B cell (primary cell): ENCODE results near the gene UBE2E3. TPM values are rescaled to one million over a fixed set of nuclear protein-coding genes. Genes with fewer than 3 reads are reported as not detected.

Source experiments
- ATAC-seq: fragments of 200-7000 bp; cut with Tn5 transposase; one replicate; pipeline ENCODE4 v1.10.0; 2021; ENCODE audit warnings: low read depth, mild to moderate bottlenecking, moderate number of reproducible peaks, moderate library complexity
- CTCF ChIA-PET: fragments of 350-600 bp; sonication (Branson Sonifier 250); formaldehyde crosslinking; loops from one replicate; lab custom pipeline; 2021; ENCODE audit warnings: antibody characterized with exemption, inconsistent platforms; lab: Charles Lee
- POLR2A ChIA-PET: fragments of 350-600 bp; sonication (Branson Sonifier 250); formaldehyde crosslinking; loops from one replicate; lab custom pipeline; 2021; ENCODE audit warnings: antibody characterized with exemption; lab: Charles Lee
- DNase-seq: peaks from one replicate; pipeline ENCODE4 v3.0.0; 2013
- H2AFZ ChIP-seq: 2 replicates; pipeline ENCODE4 v1.6.1; 2012; ENCODE audit warnings: mild to moderate bottlenecking, low read depth, low read length; ENCODE audit not compliant: insufficient read depth, poor library complexity, severe bottlenecking
- H3K27ac ChIP-seq, 2 donors: 1 replicate in 1 of 2; 2 replicates in 1 of 2; pipeline ENCODE4 v1.5.1; 2012 to 2013; ENCODE audit warnings: low read length in 2 of 2, mild to moderate bottlenecking in 2 of 2, moderate library complexity in 1 of 2
- H3K27me3 ChIP-seq, 4 experiments: fragments of 200-600 bp in 1 of 4; sonication (generic) in 1 of 4; replicated peaks in 1 of 4; 1 replicate in 2 of 4; 2 replicates in 2 of 4; pipeline versions ENCODE4 v1.6.1 to v1.7.0; 2013 to 2016; ENCODE audit warnings: low read length in 3 of 4, mild to moderate bottlenecking in 2 of 4, mixed read lengths in 1 of 4, moderate library complexity in 1 of 4; ENCODE audit not compliant: insufficient read depth in 4 of 4, control insufficient read depth in 3 of 4; ENCODE audit errors: control extremely low read depth in 1 of 4
- H3K36me3 ChIP-seq, 2 experiments: replicated peaks in 1 of 2; 1 replicate in 1 of 2; 2 replicates in 1 of 2; pipeline versions ENCODE4 v1.6.1 to v1.7.1; 2013; ENCODE audit warnings: low read length in 1 of 2; ENCODE audit not compliant: insufficient read depth in 2 of 2, control insufficient read depth in 1 of 2; ENCODE audit errors: control extremely low read depth in 1 of 2, extremely low read depth in 1 of 2
- H3K4me1 ChIP-seq, 2 donors: fragments of 200-600 bp in 1 of 2; sonication (generic) in 1 of 2; 1 replicate in 1 of 2; 2 replicates in 1 of 2; pipeline versions ENCODE4 v1.5.1 to v1.6.1; 2013 to 2017; ENCODE audit warnings: low read length in 2 of 2; ENCODE audit not compliant: control insufficient read depth in 2 of 2, insufficient read depth in 2 of 2
- H3K4me2 ChIP-seq: replicated peaks from 2 replicates; pipeline ENCODE3; 2012; ENCODE audit warnings: mild to moderate bottlenecking, low read depth, low read length; ENCODE audit not compliant: poor library complexity, severe bottlenecking
- H3K4me3 ChIP-seq, 5 experiments: fragments of 200-600 bp in 1 of 5; sonication (generic) in 1 of 5; 1 replicate in 3 of 5; 2 replicates in 2 of 5; pipeline versions ENCODE4 v1.5.1 to v1.7.0; 2011 to 2016; ENCODE audit warnings: low read length in 4 of 5, mild to moderate bottlenecking in 4 of 5, low read depth in 2 of 5, control low read depth in 1 of 5, moderate library complexity in 1 of 5; ENCODE audit not compliant: insufficient read depth in 1 of 5; ENCODE audit errors: control extremely low read depth in 1 of 5, extremely low read depth in 1 of 5
- H3K79me2 ChIP-seq: fragments of 200-600 bp; sonication (generic); one replicate; pipeline ENCODE4 v1.6.0; 2016; ENCODE audit warnings: low read length; ENCODE audit not compliant: control insufficient read depth, insufficient read depth
- H3K9ac ChIP-seq: fragments of 200-600 bp; sonication (generic); 2 replicates; pipeline ENCODE4 v1.6.1; 2017; ENCODE audit warnings: mild to moderate bottlenecking, low read length, moderate library complexity
- H3K9me3 ChIP-seq, 3 donors: one replicate each; pipeline versions ENCODE4 v1.6.1 to v1.7.1; 2013; ENCODE audit warnings: low read length in 2 of 3; ENCODE audit not compliant: control insufficient read depth in 2 of 3, insufficient read depth in 1 of 3; ENCODE audit errors: control extremely low read depth in 1 of 3
- H4K20me1 ChIP-seq: 2 replicates; pipeline ENCODE4 v1.6.0; 2012; ENCODE audit warnings: mild to moderate bottlenecking, low read length; ENCODE audit not compliant: insufficient read depth, control insufficient read depth, poor library complexity, severe bottlenecking
- H3K27ac Mint-ChIP-seq: one replicate; pipeline ENCODE4 v1.8.0; 2021; ENCODE audit warnings: mixed read lengths
- H3K27me3 Mint-ChIP-seq: one replicate; pipeline ENCODE4 v1.8.0; 2021; ENCODE audit warnings: mixed read lengths
- H3K4me1 Mint-ChIP-seq: one replicate; pipeline ENCODE4 v1.8.0; 2021; ENCODE audit warnings: mixed read lengths
- H3K4me3 Mint-ChIP-seq: one replicate; pipeline ENCODE4 v1.8.0; 2021; ENCODE audit warnings: mixed read lengths
- H3K9me3 Mint-ChIP-seq: one replicate; pipeline ENCODE4 v1.8.0; 2022; ENCODE audit warnings: mixed read lengths; ENCODE audit not compliant: insufficient read depth
- CTCF ChIP-seq: fragments of 200-600 bp; IDR thresholded peaks from one replicate; pipeline ENCODE4 v1.8.0; 2022; ENCODE audit warnings: antibody characterized with exemption, mild to moderate bottlenecking
- EZH2 ChIP-seq: IDR thresholded peaks from 2 replicates; pipeline ENCODE4 v1.6.1; 2012; ENCODE audit warnings: borderline replicate concordance, low read depth, mild to moderate bottlenecking, moderate library complexity, low read length; ENCODE audit not compliant: insufficient read depth, poor library complexity, severe bottlenecking
- WGBS: methylation state at CpG from one replicate; pipeline ENCODE4 v1.1.5; 2013; ENCODE audit warnings: missing lambda C conversion rate; ENCODE audit not compliant: insufficient coverage; 5-methylcytosine and 5-hydroxymethylcytosine counted together
- intact Hi-C: fragments of 100-400 bp; cut with micrococcal nuclease; formaldehyde crosslinking; loops from one replicate; pipeline ENCODE4 v1.10.0; 2022
- polyA plus RNA-seq: library from polyadenylated mRNA; depleted of rRNA; stranded (reverse); fragments of >200 nt; gene quantifications from 2 replicates; pipeline ENCODE4 v1.2.3, GENCODE V29; 2012
- total RNA-seq, 2 donors: library from RNA; stranded (reverse); fragments of 120-200 nt in 1 of 2; gene quantifications; 1 replicate in 1 of 2; 2 replicates in 1 of 2; pipeline versions ENCODE4 v1.2.3 to v1.2.4, GENCODE V29; 2013 to 2022

Gene UBE2E3
- total and polyA plus RNA-seq, 2 donors (not counting 1 experiment from before 2014, with no cell fraction given), result 26.7 to 31.6 TPM

- peak overlapping the region; percentile 84 for H2AFZ ChIP-seq
- no peaks in the 10 kb centered on the region for H3K36me3 ChIP-seq
- TF ChIP-seq CTCF (no peak), EZH2 (no peak)
- peaks cover 36% of the 10 kb centered on the region for H3K4me1 Mint-ChIP-seq
- intact Hi-C loops, result loop anchor here (1.0 to 2.0 kb wide), 3 partner anchors 324 to 974 kb away; partner anchors contain the start of genes CWC22 and ITGA4
- peak overlapping the region; percentile 4 to 64 for H3K27ac ChIP-seq
- ChIA-PET CTCF (interaction anchor here (0.6 to 3.8 kb wide), 13 partner anchors 8 to 978 kb away, joined by 3 to 11 read pairs (median 4); no protein-coding TSS in a partner anchor), POLR2A (interaction anchor here (0.7 kb wide), 1 partner anchor 705 kb away, joined by 4 read pairs; no protein-coding TSS in a partner anchor)
- H3K4me1 ChIP-seq, result peaks cover 24 to 25% of the 10 kb centered on the region in 2 donors
- H3K4me3 ChIP-seq, result peak overlapping the region; percentile 62 to 88 (median 68)
- H3K79me2 ChIP-seq, result peaks cover 15% of the 10 kb centered on the region
- no peaks in the 10 kb centered on the region for H3K27me3 ChIP-seq
- H3K27me3 Mint-ChIP-seq, result no peaks in the 10 kb centered on the region
- WGBS, result under 1% methylated on average over 48 of the region's 81 CpGs
- peak overlapping the region; percentile 79 for H3K9ac ChIP-seq
- H3K9me3 Mint-ChIP-seq, result no peaks in the 10 kb centered on the region
- H3K27ac Mint-ChIP-seq, result peak overlapping the region; percentile 94
- peak; percentile 56 for DNase-seq
- H4K20me1 ChIP-seq, result no peaks in the 10 kb centered on the region
- peak overlapping the region; percentile 93 for H3K4me2 ChIP-seq
- peak overlapping the region; percentile 96 for H3K4me3 Mint-ChIP-seq
- peak; percentile 16 for ATAC-seq
- no peaks in the 10 kb centered on the region for H3K9me3 ChIP-seq
These were observed 822 bp downstream of the UBE2E3 start for GRCh38 chr2:180980943-180981911.
